IMR-90 (cell line): Measurements from ENCODE around the gene PRKAG2. TPM values are rescaled to one million over a fixed set of nuclear protein-coding genes. Genes with fewer than 3 reads are reported as not detected.

Source experiments
- ATAC-seq: fragments of 200-7000 bp; cut with Tn5 transposase; 2 replicates; pipeline ENCODE4 v1.9.1; 2020; ENCODE audit warnings: low read depth, mild to moderate bottlenecking, moderate library complexity
- BruUV-seq: library from RNA; stranded (reverse); fragments of 400-500 nt; replicated peaks from 2 replicates; lab custom pipeline; 2021; lab: Mats Ljungman, UMichigan
- CTCF ChIA-PET: fragments of 300-600 bp; formaldehyde crosslinking; extraction: SDS; loops from one replicate; lab custom pipeline; 2021; ENCODE audit warnings: antibody characterized with exemption; lab: Yijun Ruan, JAX
- POLR2A ChIA-PET: fragments of 300-600 bp; sonication (Branson Sonifier 250); formaldehyde crosslinking; loops from one replicate; lab custom pipeline; 2022; ENCODE audit warnings: antibody characterized with exemption; ENCODE audit not compliant: unreplicated experiment; lab: Charles Lee
- DNase-seq: peaks from one replicate; pipeline ENCODE4 v3.0.0; 2013
- H2AFZ ChIP-seq: replicated peaks from 2 replicates; pipeline ENCODE3; 2013; ENCODE audit warnings: low read length, mild to moderate bottlenecking; ENCODE audit not compliant: poor library complexity
- H2AK5ac ChIP-seq: 2 replicates; pipeline ENCODE4 v1.6.1; 2013; ENCODE audit warnings: low read depth, low read length, inconsistent platforms
- H2AK9ac ChIP-seq: replicated peaks from 2 replicates; pipeline ENCODE3; 2013; ENCODE audit warnings: mild to moderate bottlenecking, low read depth, low read length, moderate library complexity; ENCODE audit not compliant: poor library complexity
- H2BK120ac ChIP-seq: 2 replicates; pipeline ENCODE4 v1.6.1; 2013; ENCODE audit warnings: low read depth, low read length, inconsistent platforms
- H2BK15ac ChIP-seq: 3 replicates; pipeline ENCODE4 v1.6.1; 2013; ENCODE audit warnings: low read depth, low read length, inconsistent platforms
- H2BK20ac ChIP-seq: 2 replicates; pipeline ENCODE4 v1.6.1; 2013; ENCODE audit warnings: low read depth, mild to moderate bottlenecking, inconsistent platforms, low read length, moderate library complexity
- H2BK5ac ChIP-seq: 2 replicates; pipeline ENCODE4 v1.6.1; 2013; ENCODE audit warnings: mild to moderate bottlenecking, low read depth, low read length, inconsistent platforms; ENCODE audit not compliant: poor library complexity, severe bottlenecking
- H3K14ac ChIP-seq: replicated peaks from 2 replicates; pipeline ENCODE4 v1.6.1; 2013; ENCODE audit warnings: low read depth, low read length, inconsistent platforms
- H3K18ac ChIP-seq: 2 replicates; pipeline ENCODE4 v1.6.1; 2013; ENCODE audit warnings: low read depth, low read length, control low read depth
- H3K23ac ChIP-seq: 2 replicates; pipeline ENCODE4 v1.6.1; 2013; ENCODE audit warnings: low read depth, low read length, inconsistent platforms
- H3K27ac ChIP-seq: 2 replicates; pipeline ENCODE4 v1.5.1; 2013; ENCODE audit warnings: mild to moderate bottlenecking, control low read depth, low read length; ENCODE audit not compliant: insufficient read depth
- H3K27me3 ChIP-seq: 2 replicates; pipeline ENCODE4 v1.6.1; 2013; ENCODE audit warnings: low read length; ENCODE audit not compliant: control insufficient read depth, insufficient read depth
- H3K36me3 ChIP-seq: 2 replicates; pipeline ENCODE4 v1.6.1; 2013; ENCODE audit warnings: low read length, mixed read lengths; ENCODE audit not compliant: control insufficient read depth, insufficient read depth
- H3K4ac ChIP-seq: 2 replicates; pipeline ENCODE4 v1.6.1; 2013; ENCODE audit warnings: low read depth, low read length, inconsistent platforms
- H3K4me1 ChIP-seq: 2 replicates; pipeline ENCODE4 v1.6.1; 2013; ENCODE audit warnings: low read length, mixed read lengths; ENCODE audit not compliant: control insufficient read depth, insufficient read depth
- H3K4me2 ChIP-seq: 2 replicates; pipeline ENCODE4 v1.6.1; 2013; ENCODE audit warnings: low read depth, mild to moderate bottlenecking, control low read depth, low read length, moderate library complexity
- H3K4me3 ChIP-seq: 2 replicates; pipeline ENCODE4 v1.5.1; 2013; ENCODE audit warnings: low read depth, mild to moderate bottlenecking, control low read depth, low read length, moderate library complexity; ENCODE audit not compliant: insufficient read depth
- H3K56ac ChIP-seq: 2 replicates; pipeline ENCODE4 v1.6.1; 2013; ENCODE audit warnings: low read length, inconsistent platforms; ENCODE audit not compliant: insufficient read depth; ENCODE audit errors: extremely low read depth
- H3K79me1 ChIP-seq, 2 experiments: 2 replicates each; pipeline ENCODE4 v1.6.1; 2013; ENCODE audit warnings: low read length in 2 of 2, inconsistent platforms in 1 of 2, low read depth in 1 of 2
- H3K9ac ChIP-seq: 2 replicates; pipeline ENCODE4 v1.6.1; 2013; ENCODE audit warnings: low read depth, low read length, control low read depth
- H3K9me1 ChIP-seq: 2 replicates; pipeline ENCODE4 v1.6.1; 2013; ENCODE audit warnings: low read length, inconsistent platforms; ENCODE audit not compliant: insufficient read depth
- H3K9me3 ChIP-seq: 2 replicates; pipeline ENCODE4 v1.6.1; 2013; ENCODE audit warnings: low read length; ENCODE audit not compliant: control insufficient read depth, insufficient read depth
- H4K20me1 ChIP-seq: 2 replicates; pipeline ENCODE4 v1.6.1; 2013; ENCODE audit warnings: low read length, inconsistent platforms; ENCODE audit not compliant: insufficient read depth
- H4K5ac ChIP-seq: 2 replicates; pipeline ENCODE4 v1.6.1; 2013; ENCODE audit warnings: mild to moderate bottlenecking, low read depth, low read length, control low read depth
- H4K8ac ChIP-seq, 2 experiments: 2 replicates each; pipeline ENCODE4 v1.6.1; 2013; ENCODE audit warnings: low read depth in 2 of 2, low read length in 2 of 2, control low read depth in 1 of 2, inconsistent platforms in 1 of 2
- H4K91ac ChIP-seq: 2 replicates; pipeline ENCODE4 v1.6.1; 2013; ENCODE audit warnings: low read depth, low read length, inconsistent platforms; ENCODE audit not compliant: insufficient read depth
- CEBPB ChIP-seq: IDR thresholded peaks from 2 replicates; pipeline ENCODE4 v1.6.1; 2012; ENCODE audit warnings: low read depth, low read length, improper control_type of control experiment
- NFE2L2 ChIP-seq: fragments of 150-350 bp; IDR thresholded peaks from 2 replicates; pipeline ENCODE4 v1.6.1; 2016; ENCODE audit warnings: low read depth, mild to moderate bottlenecking, low read length
- WGBS, 2 experiments: methylation state at CpG; one replicate each; pipeline versions ENCODE4 v1.1.5 to v1.1.7; 2013; ENCODE audit warnings: missing lambda C conversion rate in 2 of 2; ENCODE audit not compliant: insufficient read length in 1 of 2; ENCODE audit errors: extremely low coverage in 2 of 2; 5-methylcytosine and 5-hydroxymethylcytosine counted together
- dilution Hi-C: fragments of 300-500 bp; cut with HindIII; formaldehyde crosslinking; loops from one replicate; pipeline ENCODE4 v1.14.3; 2018; ENCODE audit warnings: low sequenced_read_pairs; ENCODE audit not compliant: unreplicated experiment
- in situ Hi-C: fragments of 300-500 bp; cut with MboI; formaldehyde crosslinking; loops from 3 replicates; pipeline ENCODE4 v1.14.3; 2019; ENCODE audit warnings: low sequenced_read_pairs, inconsistent platforms, mixed read lengths
- intact Hi-C: fragments of 100-400 bp; cut with micrococcal nuclease; formaldehyde crosslinking; loops from 2 replicates; pipeline ENCODE4 v1.10.0; 2022
- polyA plus RNA-seq, 3 experiments: library from polyadenylated mRNA; depleted of rRNA; stranded (reverse); fragments of >200 nt; gene quantifications; 2 replicates each; pipeline ENCODE4 v1.2.3, GENCODE V29; 2012; ENCODE audit warnings: low replicate concordance in 1 of 3
- total RNA-seq: library from RNA; depleted of rRNA; stranded (reverse); fragments of >200 nt; gene quantifications from 2 replicates; pipeline ENCODE4 v1.2.3, GENCODE V29; 2012

PRKAG2 gene
- total and polyA plus RNA-seq, 2 of the 4 experiments (the other 2 are of a cell fraction): 15.4 to 21.6 TPM

DNA sequence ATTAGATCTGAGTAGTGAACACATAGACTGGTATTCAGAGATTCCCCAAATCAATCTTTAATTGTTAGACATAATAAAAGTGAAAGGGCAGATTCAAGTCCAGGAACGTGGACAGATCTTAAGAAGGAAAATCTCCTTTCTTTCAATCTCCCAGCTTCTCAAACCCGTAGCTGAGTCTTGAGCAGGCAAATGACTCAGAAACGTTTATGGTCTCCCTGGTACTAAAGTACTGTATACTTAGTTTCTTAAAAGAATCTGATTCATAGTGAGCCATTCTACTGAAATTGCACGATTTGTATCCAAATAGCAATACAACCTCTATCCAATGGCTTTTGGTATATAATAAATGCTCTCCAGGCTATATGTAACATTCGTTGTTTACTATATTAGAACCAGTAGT lies 216.8 kb downstream of the PRKAG2 start:
- in situ Hi-C loops: no loop called here
- DNase-seq (peak; percentile 76), ATAC-seq (peak; percentile 38)
- BruUV-seq: no TSS peak
- Histone ChIP-seq H4K91ac (no peak overlapping the region), H3K4me2 (peak overlapping the region; percentile 27; the same call in 1 of the 2 replicates), H3K27me3 (no peaks in the 10 kb centered on the region), H2BK120ac (0 out of 2 replicates have a peak overlapping the region, but pooled peaks have one; percentile 66), H3K9me3 (no peaks in the 10 kb centered on the region), H4K20me1 (no peaks in the 10 kb centered on the region), H3K18ac (peak overlapping the region; percentile 69), H2BK5ac (peak overlapping the region; percentile 88), H3K14ac (no peak overlapping the region), H3K79me1 (peaks cover 0 to 7% of the 10 kb centered on the region in 2 experiments; a peak in 2 of 4 replicates), H3K23ac (0 out of 2 replicates have a peak overlapping the region, but pooled peaks have one; percentile 36), H3K9me1 (peaks cover 16% of the 10 kb centered on the region), H3K4ac (0 out of 2 replicates have a peak overlapping the region, but pooled peaks have one; percentile 35), H3K4me1 (peaks cover 18% of the 10 kb centered on the region), H2AFZ (no peak overlapping the region), H2AK9ac (no peak overlapping the region), H3K27ac (peak overlapping the region; percentile 75; the same call in 1 of the 2 replicates), H4K8ac (peak overlapping the region; percentile 22 to 53; a peak in 3 of 4 replicates), H3K4me3 (no peak overlapping the region), H2BK15ac (peak overlapping the region; percentile 52; the same call in 1 of the 3 replicates), H4K5ac (peak overlapping the region; percentile 52; the same call in 1 of the 2 replicates), H3K56ac (no peak overlapping the region), H3K9ac (no peak overlapping the region), H2AK5ac (peak overlapping the region; percentile 72), H2BK20ac (peak overlapping the region; percentile 62; the same call in 1 of the 2 replicates), H3K36me3 (no peaks in the 10 kb centered on the region)
- TF ChIP-seq CEBPB (0 out of 2 replicates have a peak, but pooled peaks have one; percentile 3), NFE2L2 (no peak)
- WGBS, 2 experiments: no CpG with 5 or more reads among the region's 5 CpGs
- dilution Hi-C loops: no loop called here
- CTCF ChIA-PET: interaction anchor here (0.7 kb wide), 1 partner anchor 18 kb away, joined by 3 read pairs; no protein-coding TSS in a partner anchor
- POLR2A ChIA-PET: no interaction called here
- intact Hi-C loops: no loop called here
